ENCODE measurements around the gene NR1H2.

DNA sequence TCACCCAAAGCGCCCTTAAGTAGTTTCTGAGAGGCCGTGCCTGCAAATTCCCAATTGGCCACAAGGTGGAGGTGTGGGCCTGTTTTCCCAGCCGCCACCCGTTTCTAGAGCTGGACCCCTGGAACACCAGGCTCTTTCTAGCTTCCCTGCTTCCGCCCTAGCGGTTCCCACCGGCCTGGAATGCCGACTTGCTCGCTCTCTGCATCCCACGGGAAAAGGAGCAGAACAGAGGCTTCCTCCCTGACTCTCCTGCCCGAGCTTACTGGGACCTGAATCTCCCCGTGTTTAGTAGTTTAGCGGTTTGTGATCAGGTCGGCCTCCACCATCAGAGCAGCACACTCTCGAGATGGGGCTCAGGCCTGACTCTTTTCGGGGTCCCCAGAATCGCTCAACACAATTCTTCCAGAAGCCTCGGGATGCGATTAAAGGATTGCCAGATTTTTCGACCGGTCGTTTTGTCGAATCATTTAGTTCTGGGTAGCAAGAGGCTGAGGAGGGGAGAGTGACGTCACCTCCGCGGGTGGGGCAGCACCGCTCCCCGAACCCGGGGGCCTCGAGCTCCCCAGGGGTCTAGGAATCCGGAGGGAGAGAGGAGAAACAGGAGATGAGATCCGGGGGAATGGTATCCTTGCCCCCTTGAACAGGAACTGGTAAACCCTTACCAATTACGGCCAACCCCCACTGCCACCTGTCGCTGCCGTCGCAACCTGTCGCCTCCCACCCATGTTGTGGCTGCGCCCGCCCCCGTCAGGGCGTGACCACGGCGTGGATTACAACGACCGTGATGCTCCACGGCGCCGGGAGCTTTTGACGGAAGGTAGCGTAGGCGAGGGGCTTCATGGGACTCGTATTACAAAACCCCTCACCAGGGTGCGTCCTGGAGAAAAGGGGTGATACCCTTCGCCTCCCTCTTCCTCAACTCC is 18.8 kb upstream of the NR1H2 start:
- TF ChIP-seq, protein P1, sequence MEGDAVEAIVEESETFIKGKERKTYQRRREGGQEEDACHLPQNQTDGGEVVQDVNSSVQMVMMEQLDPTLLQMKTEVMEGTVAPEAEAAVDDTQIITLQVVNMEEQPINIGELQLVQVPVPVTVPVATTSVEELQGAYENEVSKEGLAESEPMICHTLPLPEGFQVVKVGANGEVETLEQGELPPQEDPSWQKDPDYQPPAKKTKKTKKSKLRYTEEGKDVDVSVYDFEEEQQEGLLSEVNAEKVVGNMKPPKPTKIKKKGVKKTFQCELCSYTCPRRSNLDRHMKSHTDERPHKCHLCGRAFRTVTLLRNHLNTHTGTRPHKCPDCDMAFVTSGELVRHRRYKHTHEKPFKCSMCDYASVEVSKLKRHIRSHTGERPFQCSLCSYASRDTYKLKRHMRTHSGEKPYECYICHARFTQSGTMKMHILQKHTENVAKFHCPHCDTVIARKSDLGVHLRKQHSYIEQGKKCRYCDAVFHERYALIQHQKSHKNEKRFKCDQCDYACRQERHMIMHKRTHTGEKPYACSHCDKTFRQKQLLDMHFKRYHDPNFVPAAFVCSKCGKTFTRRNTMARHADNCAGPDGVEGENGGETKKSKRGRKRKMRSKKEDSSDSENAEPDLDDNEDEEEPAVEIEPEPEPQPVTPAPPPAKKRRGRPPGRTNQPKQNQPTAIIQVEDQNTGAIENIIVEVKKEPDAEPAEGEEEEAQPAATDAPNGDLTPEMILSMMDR (IDR thresholded peaks at IDR 0.05): peak; percentile 81 to 87 (median 85)
- no peak for TF ChIP-seq POLR2A (IDR thresholded peaks at IDR 0.05)
